GM21825 (cell line): Measurements from ENCODE around the gene ARHGAP23.
"Not testable (repeated sequence)": the region's sequence is repeated elsewhere in the genome, so short reads cannot be mapped to it uniquely, and the experiment has no call there.

Experiments used
- ATAC-seq: cut with Tn5 transposase; IDR thresholded peaks from one replicate; pipeline ENCODE4 v1.9.1; 2021; ENCODE audit warnings: mild to moderate bottlenecking, moderate library complexity; ENCODE audit not compliant: unreplicated experiment

The ARHGAP23 gene

DNA sequence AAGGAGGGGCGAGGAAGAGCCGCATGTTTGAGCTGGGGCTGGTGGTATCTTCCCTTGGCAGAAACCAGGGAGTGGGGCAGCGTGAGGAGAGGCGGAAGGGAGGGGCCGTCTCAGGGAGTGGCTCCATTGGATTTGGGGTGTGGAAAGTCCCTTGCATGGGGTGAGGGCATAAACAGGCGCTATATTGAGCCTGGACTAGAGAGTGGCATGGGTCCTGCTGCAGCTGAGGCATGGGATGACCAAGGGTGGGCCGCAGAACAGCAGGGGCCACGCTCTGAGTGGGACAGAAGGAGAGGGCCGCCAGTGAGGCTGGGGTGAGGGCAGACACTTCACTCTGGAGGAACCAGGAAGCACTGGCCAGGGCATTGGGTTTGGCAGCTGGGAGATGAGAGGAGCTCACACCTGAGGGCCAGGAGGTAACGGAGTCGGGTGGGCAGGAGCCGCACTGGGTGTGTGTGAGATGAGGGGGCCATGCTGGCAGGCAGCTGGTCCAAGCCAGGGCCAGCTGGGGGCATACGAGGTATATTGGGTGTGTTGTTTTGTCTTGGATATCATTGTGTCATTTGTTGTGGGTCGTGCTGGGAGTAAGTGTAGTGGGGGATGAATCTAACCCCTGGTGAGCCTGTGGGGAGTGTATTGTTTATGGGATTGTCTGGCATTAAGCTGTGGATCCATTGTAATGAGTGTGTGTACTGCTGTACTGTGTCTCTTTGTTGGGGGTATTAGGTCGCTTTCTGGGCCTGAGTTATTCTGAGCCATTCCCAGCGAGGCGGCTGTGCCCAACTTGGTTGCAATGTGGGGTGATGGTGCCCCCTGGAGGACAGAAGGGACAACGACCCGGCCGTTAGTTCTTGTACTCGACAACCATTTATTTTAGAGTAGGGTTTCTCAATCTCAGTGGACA is 56.2 kb downstream of the ARHGAP23 start:
- ATAC-seq: not testable (repeated sequence)

DNA sequence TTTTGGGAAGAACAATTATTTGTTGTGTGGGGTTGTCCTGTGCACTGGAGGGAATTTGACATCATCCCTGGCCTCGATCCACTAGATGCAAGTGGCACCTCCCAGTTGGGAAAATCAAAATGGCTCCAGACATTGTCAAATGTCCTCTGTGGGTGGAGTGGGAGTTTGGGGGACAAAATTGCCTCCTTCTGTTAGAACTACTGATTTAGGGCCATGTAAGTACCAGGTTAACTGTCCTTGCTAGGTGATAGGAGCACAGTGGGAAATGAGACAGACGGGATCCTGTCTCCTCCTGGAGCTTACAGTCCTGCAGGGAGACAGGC is 56.8 kb downstream of the ARHGAP23 start:
- ATAC-seq: no peak

DNA sequence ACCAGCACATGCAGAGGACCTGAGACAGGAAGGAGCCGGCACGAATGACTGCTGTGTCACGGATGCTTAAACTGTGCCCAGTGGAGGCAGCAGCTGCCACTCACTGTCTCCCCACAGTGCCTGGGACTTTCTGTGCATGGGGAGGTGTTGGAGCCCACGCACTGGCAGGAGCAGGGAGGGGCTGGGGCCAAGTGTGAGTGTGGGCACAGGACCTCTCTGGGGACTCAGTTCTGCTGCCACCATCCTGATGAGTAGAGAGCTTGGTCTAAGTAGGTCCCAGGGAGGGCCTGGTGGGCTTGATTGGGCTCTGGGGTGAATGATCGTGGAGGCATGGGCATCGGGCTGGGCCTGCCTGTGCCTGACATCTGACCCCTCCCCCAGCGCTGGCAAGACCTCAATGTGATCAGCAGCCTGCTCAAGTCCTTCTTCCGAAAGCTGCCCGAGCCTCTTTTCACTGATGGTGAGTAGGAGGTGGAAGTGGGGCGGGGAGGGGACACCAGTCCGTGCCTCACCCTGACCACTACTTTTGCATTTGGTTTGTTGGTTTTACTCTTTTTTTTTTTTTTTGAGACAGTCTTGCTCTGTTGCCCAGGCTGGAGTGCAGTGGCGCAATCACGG is 57.5 kb downstream of the ARHGAP23 start:
- peak; percentile 47 for ATAC-seq

DNA sequence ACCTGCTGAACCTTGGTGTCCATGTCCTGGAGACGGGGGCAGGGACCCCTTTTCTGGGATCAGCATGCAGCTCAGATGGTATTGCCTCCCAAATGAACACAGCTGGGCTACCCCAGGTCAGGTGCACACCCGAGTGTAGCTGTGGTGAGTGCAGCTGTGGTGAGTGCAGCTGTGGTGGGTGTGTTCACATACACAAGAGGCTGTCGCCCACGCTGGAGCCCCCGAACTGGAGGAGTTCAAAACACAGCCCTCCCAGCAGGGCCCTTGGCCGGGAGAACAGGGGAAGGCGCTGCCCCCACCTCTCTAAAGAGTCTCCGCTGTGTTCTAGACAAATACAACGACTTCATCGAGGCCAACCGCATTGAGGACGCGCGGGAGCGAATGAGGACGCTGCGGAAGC is 61.5 kb downstream of the ARHGAP23 start:
- ATAC-seq: not testable (repeated sequence)

DNA sequence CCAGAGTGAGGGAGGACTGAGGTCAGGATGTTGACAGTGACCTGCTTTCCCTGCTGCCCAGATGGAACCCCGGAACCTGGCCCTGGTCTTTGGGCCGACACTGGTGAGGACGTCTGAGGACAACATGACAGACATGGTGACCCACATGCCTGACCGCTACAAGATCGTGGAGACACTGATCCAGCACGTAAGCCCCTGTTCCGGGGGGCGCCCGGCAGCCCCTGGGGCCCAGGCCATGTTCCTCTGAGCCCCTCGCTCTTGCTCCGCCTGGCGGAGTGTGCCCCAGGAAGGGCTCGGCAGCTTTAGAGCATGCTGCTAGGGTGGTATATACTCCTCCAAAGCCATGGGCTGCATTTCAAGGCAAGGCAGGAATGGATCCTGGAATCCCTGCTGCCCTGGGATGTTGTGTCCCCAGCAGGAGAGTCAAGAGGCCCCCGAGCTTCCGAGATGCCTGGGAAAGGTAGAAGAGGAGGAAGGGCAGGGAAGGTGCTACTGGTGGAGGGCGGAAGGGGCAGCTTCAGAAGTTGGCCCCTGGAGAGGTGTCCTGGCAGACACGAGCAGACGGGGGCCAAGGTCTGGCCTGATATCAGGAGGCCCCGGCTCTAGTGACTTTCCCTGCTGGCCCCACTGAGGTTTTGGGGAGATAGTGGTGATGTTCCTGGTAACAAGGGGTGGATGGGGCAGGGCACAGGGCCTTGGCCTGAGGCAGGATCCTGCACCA is 63.2 kb downstream of the ARHGAP23 start:
- ATAC-seq: not testable (repeated sequence)

DNA sequence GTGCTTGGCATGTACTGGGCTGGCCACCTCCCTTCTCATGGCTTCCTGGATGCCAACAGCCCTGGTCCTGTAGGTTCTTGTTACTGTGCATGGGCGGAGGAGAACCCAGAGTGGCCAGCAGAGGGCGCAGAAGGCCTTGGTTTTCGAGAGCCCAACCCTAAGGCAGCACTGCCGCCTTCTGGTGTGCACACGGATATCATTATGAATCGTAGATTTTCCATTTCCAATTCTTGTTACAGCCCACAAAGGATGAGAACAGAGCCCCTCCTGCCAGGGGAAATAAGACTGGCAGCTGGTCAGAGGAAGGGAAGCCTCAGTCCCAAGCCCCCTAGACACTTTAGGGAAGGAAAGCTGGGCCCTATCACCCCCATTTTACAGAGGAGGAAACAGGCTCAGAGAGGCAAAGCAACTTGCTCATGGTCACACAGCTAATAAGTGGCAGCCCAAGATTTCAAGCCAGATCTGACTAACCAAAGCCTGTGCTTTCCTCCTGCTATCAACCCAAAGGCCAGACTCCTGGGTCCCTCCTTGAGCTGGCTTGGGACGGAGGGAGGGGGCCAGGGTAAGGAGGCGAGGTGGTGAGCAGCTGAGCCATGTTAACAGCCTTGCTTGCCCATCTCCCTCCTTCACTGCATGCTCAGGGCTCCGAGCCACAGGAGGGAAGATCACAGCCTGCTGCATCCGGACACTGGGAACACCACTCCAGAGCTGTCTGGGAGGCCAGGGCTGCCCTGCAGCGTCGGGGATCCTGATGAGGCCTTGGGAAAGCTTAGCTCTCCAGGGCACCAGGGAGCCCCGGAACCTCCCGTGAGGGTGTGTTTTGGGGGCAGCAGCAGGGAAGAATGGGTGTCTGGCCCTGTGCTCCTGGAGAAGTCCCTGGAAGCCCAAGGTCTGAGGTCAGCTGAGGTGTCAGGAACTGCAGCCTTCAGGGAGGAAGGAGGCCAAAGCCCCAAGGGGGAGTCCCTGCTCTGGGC is 64.1 kb downstream of the ARHGAP23 start:
- ATAC-seq: not testable (repeated sequence)

DNA sequence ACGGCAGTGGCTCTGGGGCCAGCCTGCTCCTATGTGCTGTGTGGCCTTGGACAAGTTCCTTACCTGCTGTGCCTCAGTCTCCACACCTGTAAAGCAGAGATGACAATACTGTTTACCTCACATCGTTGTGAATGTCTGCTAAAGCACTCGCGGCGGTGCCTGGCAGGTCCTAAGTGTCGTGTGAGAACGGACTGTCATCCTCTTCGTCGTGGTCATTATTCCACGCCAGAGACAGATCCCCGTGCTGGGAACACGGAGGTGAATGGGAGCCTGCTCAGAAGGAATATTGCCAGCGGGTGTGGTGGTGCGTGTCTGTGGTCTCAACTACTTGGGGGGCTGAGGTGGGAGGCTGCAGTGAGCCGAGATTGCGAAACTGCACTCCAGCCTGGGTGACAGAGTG is 65.9 kb downstream of the ARHGAP23 start:
- not testable (repeated sequence) for ATAC-seq

DNA sequence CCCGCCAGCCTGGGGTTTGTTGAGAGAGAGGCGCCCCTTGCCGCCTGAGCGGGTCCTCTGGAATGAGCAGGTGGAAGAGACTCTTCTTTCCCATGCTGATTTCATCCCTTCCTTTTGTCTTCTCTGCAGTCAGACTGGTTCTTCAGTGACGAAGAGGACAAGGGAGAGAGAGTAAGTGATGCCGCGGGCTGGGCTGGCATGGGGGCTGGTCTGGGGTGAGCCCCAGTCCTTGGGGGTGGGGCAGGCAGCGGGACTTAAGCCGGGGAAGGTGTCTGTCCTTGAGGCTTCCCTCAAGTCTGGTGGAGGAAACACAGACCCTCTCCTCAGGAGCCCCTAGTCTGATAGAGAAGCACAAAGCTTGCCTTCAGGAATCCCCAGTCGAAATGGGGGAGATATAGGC is 69.4 kb downstream of the ARHGAP23 start:
- not testable (repeated sequence) for ATAC-seq

DNA sequence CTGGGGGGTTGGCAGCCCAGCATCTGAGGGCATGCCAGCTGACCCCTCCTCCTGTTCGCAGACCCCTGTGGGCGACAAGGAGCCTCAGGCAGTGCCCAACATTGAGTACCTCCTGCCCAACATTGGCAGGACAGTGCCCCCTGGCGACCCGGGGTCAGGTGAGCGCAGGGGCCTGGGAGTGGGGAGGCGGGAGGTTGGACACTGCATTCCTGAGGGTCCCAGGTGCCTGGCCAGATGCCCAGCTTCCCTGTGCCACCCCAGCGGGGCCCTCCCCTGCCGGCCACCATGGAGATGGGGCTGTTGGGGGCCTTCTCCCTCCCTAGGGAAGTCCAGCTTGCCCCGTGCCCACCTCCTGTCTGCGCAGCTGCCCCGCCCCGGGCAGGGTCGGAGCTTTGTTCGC is 70.1 kb downstream of the ARHGAP23 start:
- ATAC-seq: no peak

DNA sequence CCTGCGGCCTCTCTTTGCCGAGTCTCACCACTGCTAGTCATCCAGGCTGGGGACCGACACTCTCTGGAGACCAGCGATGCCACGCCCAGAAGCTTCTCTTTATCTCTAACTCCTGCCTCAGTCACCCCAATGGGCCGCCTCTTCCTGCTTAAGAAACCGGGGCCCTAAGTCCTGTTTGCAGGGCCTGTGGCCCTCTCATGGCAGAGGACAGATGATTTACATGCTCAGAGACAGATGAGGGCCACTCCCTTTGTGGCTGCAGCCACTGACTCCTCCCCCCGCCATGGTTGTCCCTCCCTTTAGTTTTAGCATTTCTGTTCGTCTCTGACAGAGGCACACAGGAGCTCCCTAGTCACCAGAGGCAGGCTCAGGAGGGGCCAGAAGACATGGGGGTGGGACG is 71.0 kb downstream of the ARHGAP23 start:
- not testable (repeated sequence) for ATAC-seq

DNA sequence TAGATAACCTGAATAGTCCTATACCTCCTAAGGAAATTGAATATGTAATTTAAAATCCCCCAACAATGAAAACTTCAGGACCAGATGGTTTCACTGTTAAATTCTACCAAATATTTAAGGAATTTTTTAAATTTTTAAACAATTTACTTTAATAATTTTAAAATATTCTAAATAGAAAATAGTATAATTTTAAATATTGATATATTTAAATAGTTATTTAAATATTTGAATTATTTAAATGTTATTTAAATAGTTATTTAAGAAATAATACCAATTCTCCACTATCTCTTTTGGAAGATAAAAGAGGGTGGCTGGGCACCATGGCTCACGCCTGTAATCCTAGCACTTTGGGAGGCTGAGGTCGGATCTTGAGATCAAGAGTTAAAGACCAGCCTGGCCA is 73.5 kb downstream of the ARHGAP23 start:
- not testable (repeated sequence) for ATAC-seq

DNA sequence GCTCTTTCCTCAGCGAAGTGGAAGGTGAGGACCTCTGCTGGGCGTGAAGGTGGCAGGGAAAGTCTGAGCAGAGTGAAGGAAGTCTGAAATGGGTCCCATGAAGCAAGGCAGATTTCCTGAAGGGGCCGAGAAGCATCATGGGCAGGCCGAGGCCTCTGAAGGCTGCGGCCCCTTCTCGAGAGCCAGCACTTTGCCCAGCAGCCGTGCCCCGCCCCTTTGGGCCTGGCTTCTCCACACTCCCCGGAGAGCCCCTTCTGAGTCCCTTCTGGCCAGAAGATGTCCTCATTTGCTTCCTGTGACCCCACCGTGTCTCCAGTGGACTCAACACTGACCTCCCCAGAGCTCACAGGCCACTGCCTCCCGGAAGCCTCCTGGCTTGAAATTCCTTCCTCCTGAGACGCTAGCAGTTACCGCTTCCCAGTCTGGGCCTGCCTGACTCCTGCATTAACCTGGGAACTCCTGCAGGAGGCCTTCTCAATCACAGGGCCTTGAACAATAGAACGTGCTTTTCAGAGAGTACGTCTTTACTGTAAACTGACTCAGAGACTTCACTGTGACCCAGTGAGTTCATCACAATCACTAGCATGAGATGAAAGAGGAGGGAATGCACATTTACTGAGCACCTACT is 75.1 kb downstream of the ARHGAP23 start:
- ATAC-seq: not testable (repeated sequence)

DNA sequence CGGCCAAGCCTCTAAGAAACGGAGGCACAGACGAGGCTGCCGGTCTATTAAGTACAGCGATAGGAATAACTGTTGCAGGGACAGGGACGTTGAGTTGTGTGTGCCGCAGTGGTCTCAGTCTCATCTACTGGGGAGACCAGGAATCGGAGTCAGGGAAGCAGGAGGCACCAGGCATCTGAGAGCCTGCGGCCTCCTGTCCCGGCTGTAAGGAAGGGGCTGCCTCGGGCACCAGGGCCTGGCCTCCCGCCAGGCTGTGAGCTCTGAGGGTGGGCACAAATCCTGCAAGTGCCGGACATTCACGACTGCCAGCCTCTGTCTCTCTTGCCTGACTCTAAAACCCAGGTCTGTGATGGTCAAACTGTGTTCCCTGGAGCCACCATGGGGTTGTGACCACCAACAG is 76.0 kb downstream of the ARHGAP23 start:
- ATAC-seq: no peak

DNA sequence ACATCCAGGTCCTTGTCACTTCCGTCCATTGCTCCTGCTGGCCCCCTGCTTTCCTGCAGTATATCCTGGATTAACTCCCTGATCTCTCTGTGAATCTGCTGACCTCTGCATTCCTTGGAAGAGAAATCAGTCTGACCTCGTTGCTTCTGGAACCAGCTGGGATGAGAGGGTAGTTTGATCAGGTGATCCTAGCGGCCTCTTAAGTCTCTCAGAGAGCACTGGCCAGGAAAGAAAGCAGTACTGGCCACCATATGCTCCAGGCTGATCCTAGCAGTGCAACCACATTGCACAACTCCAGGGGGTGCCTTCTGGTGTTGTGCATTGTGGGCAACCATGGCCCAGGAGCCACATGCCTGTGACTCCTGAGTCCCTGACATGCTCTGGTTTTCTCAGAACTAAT is 79.2 kb downstream of the ARHGAP23 start:
- ATAC-seq: no peak

DNA sequence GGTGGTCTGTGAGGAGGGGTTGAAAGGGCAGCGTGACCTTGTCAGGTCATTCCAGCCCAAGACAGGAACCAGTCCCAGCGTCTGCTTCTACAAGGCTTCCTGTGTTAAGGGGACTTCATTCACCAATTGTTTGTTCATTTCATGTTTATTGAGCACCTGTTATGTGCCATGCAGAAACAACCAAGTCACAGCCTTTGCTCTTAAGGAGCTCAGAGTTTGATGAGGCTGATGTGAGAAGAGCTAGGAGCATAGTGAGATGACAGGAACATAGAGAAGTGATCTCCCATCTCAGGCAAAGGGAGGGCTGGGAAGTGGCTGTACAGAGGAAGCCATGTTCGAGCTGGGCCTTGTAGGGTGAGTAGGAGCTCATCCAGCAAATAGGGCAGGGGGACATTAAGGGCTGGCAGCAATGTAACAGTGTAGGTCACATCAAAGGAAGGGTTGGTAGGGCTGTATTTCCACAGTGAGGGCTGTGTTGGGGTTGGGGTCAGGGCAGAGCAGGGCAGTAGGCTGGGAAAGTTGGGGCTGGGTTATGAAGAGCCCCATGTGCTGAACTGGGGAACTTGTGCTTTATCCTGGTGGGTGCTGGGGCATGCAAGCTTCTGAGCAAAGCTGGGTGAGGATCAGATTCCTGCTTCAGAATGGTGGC is 79.8 kb downstream of the ARHGAP23 start:
- ATAC-seq: no peak

DNA sequence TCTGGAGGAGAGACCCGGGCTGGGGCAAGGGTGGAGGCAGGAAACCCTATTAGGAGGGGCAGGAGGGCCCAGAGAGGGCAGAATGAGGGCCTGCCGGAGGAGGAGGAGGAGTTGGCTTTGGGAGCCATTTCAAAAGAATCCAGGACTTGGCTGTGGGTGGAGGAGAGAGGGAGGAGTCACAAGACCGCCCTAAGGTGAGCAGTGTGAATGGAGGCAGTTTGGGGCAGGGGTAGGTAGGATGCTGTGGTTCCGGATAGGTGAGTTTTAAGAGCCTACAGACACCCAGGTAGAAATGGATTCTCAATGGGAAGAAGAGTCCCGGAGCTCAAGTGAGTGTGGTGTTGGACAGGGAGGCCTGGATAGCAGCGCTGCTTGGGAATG is 80.3 kb downstream of the ARHGAP23 start:
- ATAC-seq: no peak

DNA sequence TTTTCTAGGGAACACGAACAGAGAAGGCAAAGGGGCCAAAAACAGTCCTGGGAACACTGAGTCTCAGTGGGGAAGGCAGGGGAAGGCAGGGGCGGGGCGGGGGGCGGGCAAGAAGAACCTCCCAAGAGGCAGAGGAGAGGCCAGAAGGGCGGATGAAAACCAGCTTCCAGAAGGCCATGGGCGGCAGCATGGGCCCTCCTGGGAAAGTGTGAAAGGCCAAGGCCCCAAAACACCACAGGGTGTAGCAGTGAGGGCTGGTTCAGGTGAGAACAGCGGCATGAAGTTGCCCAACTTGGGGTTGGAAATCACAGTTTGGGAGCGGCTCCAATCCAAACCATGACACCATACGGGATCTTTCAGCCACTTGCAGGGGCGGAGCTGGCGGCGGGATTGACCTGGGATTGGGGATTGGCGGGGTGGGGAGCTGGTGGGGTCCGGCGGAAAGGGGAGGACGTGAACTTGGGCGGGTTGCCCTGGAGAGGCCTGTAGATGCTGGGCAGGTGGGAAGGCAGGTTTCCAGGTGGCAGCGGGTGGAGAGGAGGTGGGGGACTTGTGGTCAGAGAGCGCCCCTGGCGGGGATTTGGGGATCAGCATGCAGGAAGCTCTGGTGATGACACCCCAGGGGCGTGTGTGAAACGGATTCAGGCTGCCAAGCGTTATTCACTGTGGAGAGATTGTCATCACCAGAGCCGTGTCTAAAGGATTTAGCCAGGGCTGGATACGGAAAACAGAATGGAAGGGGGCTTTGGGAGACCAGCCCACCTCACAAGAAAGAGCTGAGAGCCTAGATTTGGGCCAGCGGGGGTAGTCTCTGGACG is 80.9 kb downstream of the ARHGAP23 start:
- ATAC-seq: no peak

DNA sequence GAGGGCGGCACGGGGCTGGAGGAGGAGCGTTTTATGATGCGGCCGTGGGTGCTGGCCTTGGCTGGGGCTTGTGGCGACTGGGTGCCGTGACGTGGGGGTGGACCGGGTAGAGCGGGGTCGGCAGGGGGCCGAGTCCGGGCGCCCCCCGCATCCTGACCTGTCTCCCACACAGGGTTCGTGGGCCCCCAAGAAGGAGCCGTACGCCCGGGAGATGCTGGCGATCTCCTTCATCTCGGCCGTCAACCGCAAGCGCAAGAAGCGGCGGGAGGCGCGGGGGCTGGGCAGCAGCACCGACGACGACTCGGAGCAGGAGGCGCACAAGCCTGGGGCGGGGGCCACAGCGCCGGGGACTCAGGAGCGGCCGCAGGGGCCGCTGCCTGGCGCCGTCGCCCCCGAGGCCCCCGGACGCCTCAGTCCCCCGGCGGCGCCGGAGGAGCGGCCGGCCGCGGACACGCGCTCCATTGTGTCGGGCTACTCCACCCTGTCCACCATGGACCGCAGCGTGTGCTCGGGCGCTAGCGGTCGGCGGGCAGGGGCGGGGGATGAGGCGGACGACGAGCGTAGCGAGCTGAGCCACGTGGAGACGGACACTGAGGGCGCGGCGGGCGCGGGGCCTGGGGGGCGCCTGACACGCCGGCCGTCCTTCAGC is 81.6 kb downstream of the ARHGAP23 start:
- ATAC-seq: no peak
